GM03348 (cell line): Measurements from ENCODE around the gene EXOC2.

ENCODE experiments used
- DNase-seq: peaks from one replicate; pipeline ENCODE4 v3.0.0; 2012; ENCODE audit warnings: low spot score

The EXOC2 gene

DNA sequence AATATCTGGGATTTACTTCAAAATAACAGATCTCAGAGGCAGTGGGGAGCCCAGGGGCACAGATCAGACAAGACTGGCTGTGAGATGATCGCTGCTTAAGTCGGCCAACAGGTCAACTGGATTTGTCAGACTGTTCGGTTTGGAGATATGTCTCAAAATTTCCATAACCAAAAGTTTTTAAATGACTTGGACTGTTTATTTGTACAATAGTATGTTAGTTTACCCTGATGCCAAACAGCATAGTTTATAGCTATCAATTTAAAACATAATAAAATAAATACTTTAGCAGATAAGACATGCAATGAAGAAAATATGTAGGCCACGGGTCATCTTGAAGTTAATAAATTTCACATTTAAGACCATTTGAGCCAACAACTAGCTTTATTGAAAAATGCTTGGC is 174.7 kb downstream of the EXOC2 start:
- DNase-seq = no peak

GRCh38 chr6:516213-516612 is 176.7 kb downstream of the EXOC2 start:
- no peak for DNase-seq

GRCh38 chr6:515267-515666 is 177.7 kb downstream of the EXOC2 start:
- DNase-seq = no peak

DNA sequence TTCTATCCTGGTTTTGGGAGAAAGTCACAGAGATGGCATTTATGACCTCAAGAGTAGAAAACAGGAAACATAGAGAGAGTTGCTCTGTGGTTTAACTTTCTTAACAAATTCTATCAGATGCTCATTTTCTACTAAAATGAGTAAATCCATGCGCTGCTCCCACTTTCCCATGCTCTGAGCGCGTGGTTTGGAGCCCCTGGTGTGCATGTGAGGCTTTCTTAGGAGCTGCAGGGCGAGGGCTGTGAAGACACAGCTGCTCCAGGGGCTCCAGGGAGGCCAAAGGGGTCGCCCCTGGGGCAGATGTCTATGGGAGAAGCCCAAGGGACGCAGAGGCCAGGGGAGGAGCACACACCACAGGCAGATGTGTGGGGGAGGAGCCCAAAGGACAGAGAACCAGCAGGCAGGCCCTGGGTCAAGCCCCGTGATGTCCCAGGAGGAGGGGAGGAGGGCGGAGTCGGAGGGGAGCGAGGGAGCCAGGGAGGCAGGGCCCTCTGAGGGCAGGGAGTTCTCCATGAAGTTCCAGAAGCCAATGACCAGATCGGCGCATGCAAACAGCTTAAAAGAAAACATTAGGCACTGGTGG is 178.5 kb downstream of the EXOC2 start:
- no peak for DNase-seq

- DNase-seq = no peak
Measured at GRCh38 chr6:513961-514360, 179.0 kb downstream of the EXOC2 start.

DNA sequence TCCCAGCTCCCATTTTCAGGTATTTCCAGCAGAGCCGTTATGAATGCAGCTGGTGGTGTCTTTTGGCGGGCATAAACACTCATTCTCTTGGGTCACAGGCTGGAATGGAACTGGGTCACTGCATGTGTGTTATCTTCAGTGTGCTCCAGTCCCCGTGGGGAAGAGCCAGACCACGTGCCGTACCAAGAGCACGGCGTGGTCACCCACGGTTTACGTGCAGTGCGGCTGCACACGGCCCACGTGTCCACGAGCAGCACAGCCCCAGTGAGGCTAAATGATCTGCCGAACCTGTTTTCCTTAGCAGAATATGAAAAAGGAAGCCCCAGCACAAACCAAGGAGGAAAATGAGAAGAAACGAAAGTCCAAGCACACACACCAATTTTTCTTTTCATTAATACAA is 179.9 kb downstream of the EXOC2 start:
- no peak for DNase-seq

GRCh38 chr6:511488-512137 is 181.3 kb downstream of the EXOC2 start:
- DNase-seq = no peak

- no peak for DNase-seq
Measured at GRCh38 chr6:509676-510075, 183.3 kb downstream of the EXOC2 start.

DNA sequence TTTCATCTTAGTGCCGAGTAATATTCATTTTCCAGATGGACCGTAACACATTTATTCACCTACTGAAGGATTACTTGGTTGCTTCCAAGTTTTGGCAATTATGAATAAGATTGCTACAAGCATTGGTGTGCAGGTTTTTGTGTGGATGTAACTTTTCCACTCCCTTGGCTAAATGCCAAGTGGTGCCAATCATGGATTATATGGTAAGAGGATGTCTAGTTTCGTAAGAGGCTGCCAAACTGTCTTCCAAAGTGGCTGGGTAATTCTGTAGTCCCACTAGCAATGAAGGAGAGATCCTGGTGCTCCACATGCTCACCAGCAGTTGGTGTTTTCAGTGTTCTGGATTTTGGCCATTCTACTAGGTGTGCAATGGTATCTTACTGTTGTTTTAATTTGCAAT is 184.3 kb downstream of the EXOC2 start:
- no peak for DNase-seq

DNA sequence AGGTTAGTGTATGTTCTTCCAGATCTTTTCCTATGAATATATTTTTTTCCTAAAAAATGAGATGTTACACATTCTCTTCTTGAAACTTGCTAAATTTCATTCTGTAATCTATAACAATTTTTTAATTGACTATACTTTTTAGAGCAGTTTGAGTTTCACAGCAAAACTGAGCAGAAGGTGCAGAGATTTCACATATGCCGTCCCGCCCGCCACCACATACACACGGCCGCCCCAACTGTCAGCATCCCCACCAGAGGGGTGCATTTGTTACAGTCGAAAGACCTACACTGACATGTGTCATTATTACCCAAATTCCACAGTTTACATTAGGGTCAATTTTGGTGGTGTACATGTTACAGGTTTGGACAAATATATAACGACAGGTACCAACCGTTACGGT is 184.9 kb downstream of the EXOC2 start:
- DNase-seq = no peak

GRCh38 chr6:506920-507622 is 185.9 kb downstream of the EXOC2 start:
- no peak for DNase-seq

DNA sequence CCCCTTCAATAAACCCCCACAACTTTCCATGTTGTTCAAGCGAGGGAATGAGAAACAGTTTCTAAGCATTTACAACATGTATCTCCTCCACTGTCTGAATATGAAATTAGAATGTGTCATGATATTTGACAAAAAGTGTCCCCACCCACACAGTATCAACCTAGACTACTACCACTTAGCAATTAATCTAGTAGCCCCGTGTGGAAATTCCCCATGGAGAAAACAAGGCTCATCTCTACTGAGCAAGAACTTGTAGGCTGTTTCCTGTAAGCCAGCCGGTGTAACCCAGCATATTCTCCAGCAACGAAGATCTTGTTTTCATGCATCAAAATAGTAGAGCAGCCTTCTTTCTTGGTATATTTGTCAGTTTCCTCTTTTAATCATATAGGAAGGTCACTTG is 186.4 kb downstream of the EXOC2 start:
- DNase-seq = no peak

GRCh38 chr6:505374-505773 is 187.6 kb downstream of the EXOC2 start:
- no peak for DNase-seq

- DNase-seq = no peak
Measured at GRCh38 chr6:504446-504980, 188.4 kb downstream of the EXOC2 start.

GRCh38 chr6:503610-504362 is 189.2 kb downstream of the EXOC2 start:
- no peak for DNase-seq

GRCh38 chr6:502761-503160 is 190.2 kb downstream of the EXOC2 start:
- no peak for DNase-seq

GRCh38 chr6:501891-502601 is 190.9 kb downstream of the EXOC2 start:
- no peak for DNase-seq

GRCh38 chr6:499617-500016 is 193.3 kb downstream of the EXOC2 start:
- DNase-seq = no peak

GRCh38 chr6:498795-499231 is 194.1 kb downstream of the EXOC2 start:
- DNase-seq = no peak

- no peak for DNase-seq
Measured at GRCh38 chr6:497258-497657, 195.7 kb downstream of the EXOC2 start.

- DNase-seq = no peak
Measured at GRCh38 chr6:496649-497048, 196.3 kb downstream of the EXOC2 start.

GRCh38 chr6:494394-494793 is 198.5 kb downstream of the EXOC2 start:
- DNase-seq = no peak
